ENCODE measurements around the gene MYO1C. TPM values are rescaled to one million over a fixed set of nuclear protein-coding genes. Genes with fewer than 3 reads are reported as not detected.
"Not testable (repeated sequence)": the region's sequence is repeated elsewhere in the genome, so short reads cannot be mapped to it uniquely, and the experiment has no call there.

MYO1C gene
- total and polyA plus RNA-seq, 3 donors from 2014 or later, result 45.0 to 68.3 (median 49.2) TPM

- TF ChIP-seq CTCF (IDR thresholded peaks at IDR 0.05), result no peak
- no peak for TF ChIP-seq POLR2A (IDR thresholded peaks at IDR 0.05)
- Histone ChIP-seq H3K4me3 (no peak overlapping the region), H3K36me3 (ENCODE audit: low read depth, missing control alignments) (no peaks in the 10 kb centered on the region), H3K4me1 (no peaks in the 10 kb centered on the region), H3K9me3 (no peaks in the 10 kb centered on the region), H3K27me3 (no peaks in the 10 kb centered on the region), H3K27ac (no peak overlapping the region)
- intact Hi-C loops (cut with DNase I; ENCODE audit: low total_unique reads), result no loop called here
- 92 to 95% methylated on average over 23 to 24 of the region's 24 CpGs for WGBS, 2 donors
- DNase-seq, result no peak
These were observed 41.3 kb upstream of the MYO1C start for GRCh38 chr17:1533661-1534325.

GRCh38 chr17:1532836-1533602 is 40.5 kb upstream of the MYO1C start:
- no peaks in the 10 kb centered on the region for H3K27me3 ChIP-seq
- no peak overlapping the region for H3K27ac ChIP-seq
- 82 to 88% methylated on average over 10 of the region's 10 CpGs for WGBS, 2 donors
- H3K4me1 ChIP-seq, result no peaks in the 10 kb centered on the region
- no peak overlapping the region for H3K4me3 ChIP-seq
- peak; percentile 32 for DNase-seq
- no peaks in the 10 kb centered on the region for H3K9me3 ChIP-seq
- TF ChIP-seq CTCF (IDR thresholded peaks at IDR 0.05), result no peak
- TF ChIP-seq POLR2A (IDR thresholded peaks at IDR 0.05), result no peak
- intact Hi-C loops (cut with DNase I; ENCODE audit: low total_unique reads), result no loop called here
- no peaks in the 10 kb centered on the region for H3K36me3 ChIP-seq (ENCODE audit: low read depth, missing control alignments)

- H3K36me3 ChIP-seq (ENCODE audit: low read depth, missing control alignments), result no peaks in the 10 kb centered on the region
- H3K27ac ChIP-seq, result no peak overlapping the region
- no peaks in the 10 kb centered on the region for H3K27me3 ChIP-seq
- H3K4me1 ChIP-seq, result no peaks in the 10 kb centered on the region
- H3K9me3 ChIP-seq, result no peaks in the 10 kb centered on the region
- no peak for DNase-seq
- intact Hi-C loops (cut with DNase I; ENCODE audit: low total_unique reads), result no loop called here
- TF ChIP-seq CTCF (IDR thresholded peaks at IDR 0.05) (no peak), POLR2A (IDR thresholded peaks at IDR 0.05) (no peak)
- H3K4me3 ChIP-seq, result no peak overlapping the region
- WGBS, 2 donors, result 51 to 58% methylated on average over 2 of the region's 2 CpGs
These were observed 37.4 kb upstream of the MYO1C start for GRCh38 chr17:1529863-1530262.

- WGBS, 2 donors, result 85 to 92% methylated on average over 4 of the region's 4 CpGs
- H3K9me3 ChIP-seq; H3K4me3 ChIP-seq; DNase-seq; H3K4me1 ChIP-seq; intact Hi-C loops (cut with DNase I; ENCODE audit: low total_unique reads); H3K36me3 ChIP-seq (ENCODE audit: low read depth, missing control alignments); H3K27me3 ChIP-seq; H3K27ac ChIP-seq: not testable (repeated sequence)
These were observed 34.4 kb upstream of the MYO1C start for GRCh38 chr17:1526876-1527275.

- Histone ChIP-seq H3K36me3 (ENCODE audit: low read depth, missing control alignments) (no peaks in the 10 kb centered on the region), H3K27me3 (no peaks in the 10 kb centered on the region), H3K27ac (no peak overlapping the region), H3K4me3 (no peak overlapping the region), H3K4me1 (peaks cover 1% of the 10 kb centered on the region), H3K9me3 (no peaks in the 10 kb centered on the region)
- intact Hi-C loops (cut with DNase I; ENCODE audit: low total_unique reads), result no loop called here
- 86 to 89% methylated on average over 4 to 5 of the region's 5 CpGs for WGBS, 2 donors
- no peak for DNase-seq
- TF ChIP-seq POLR2A (IDR thresholded peaks at IDR 0.05) (no peak), CTCF (IDR thresholded peaks at IDR 0.05) (no peak)
These were observed 30.1 kb upstream of the MYO1C start for GRCh38 chr17:1522626-1523025.

Measured in testis (tissue), 3 donors.